Myocyte (in vitro differentiated cells): ENCODE data around the gene LCN15. TPM values are rescaled to one million over a fixed set of nuclear protein-coding genes. Genes with fewer than 3 reads are reported as not detected.
"Not testable (repeated sequence)": the region's sequence is repeated elsewhere in the genome, so short reads cannot be mapped to it uniquely, and the experiment has no call there.

Source experiments
- DNase-seq: peaks from one replicate; pipeline ENCODE4 v3.0.0-alpha.2; 2012; ENCODE audit warnings: low read depth
- total RNA-seq: library from RNA; depleted of rRNA; stranded (reverse); fragments of >200 nt; gene quantifications from 2 replicates; pipeline ENCODE4 v1.2.3, GENCODE V29; 2014

The LCN15 gene
- total RNA-seq, 1 donor from 2014 or later, result not detected

DNA sequence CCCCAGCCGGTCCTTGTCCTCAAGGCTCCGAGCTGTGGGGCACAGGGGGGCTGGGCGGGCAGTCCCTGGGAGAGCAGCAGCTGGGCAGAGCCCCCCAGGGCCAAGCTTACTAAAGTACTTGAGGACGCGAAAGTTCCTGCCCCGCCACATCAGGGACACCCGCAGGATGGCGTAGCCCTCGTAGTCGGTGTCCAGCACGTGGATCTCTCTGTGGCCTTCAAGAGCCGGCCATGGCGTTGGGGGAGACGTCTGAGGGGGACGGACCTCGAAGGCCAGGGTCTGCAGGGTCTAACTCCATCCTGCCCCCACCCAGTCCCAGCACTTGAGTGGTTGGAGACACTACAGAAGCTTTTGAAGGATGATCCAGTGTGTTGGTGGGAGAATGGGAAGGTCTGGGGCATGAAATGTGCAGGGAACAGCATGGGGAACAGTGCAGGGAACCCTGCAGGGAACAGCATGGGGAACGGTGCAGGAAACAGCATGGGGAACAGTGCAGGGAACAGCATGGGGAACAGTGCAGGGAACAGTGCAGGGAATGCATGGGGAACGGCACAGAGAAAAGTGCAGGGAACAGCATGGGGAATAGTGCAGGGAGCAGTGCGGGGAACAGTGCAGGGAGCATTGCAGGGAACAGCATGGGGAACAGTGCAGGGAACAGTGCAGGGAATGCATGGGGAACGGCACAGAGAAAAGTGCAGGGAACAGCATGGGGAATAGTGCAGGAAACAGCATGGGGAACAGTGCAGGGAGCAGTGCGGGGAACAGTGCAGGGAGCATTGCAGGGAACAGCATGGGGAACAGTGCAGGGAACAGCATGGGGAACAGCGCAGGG lies 8.8 kb downstream of the LCN15 start:
- not testable (repeated sequence) for DNase-seq

DNA sequence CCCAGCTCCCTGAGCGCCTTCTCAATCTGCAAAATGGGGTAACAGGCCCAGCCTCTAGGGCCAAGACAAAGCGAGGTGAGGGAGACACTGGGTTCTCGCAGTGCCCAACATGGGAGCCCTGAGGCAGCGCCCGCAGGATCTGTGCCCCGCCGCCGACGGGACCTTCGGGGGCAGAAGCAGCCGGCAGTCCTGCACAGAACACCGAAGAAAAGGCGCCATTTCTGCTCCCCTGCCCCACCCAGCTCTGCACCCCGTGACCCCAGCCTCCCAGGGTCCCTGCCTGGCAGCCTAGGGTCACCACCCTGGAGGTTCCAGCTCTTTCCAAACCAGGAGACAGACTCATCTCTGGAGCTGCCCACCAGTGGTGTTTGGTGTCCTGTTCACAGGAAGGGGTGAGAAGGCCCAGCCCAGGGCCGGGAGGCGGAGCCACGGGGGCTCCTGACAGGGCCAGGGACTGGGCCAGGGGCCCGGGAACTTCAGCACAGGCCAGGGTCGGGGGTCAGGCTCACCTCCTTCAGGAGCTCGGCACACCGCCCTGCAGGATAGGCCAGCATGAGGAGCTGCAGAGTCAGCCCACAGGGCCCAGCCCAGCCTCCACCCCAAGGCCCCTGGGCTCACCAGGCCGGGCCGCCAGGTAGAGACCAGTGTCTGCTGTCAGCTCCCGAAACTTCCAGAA lies 9.6 kb downstream of the LCN15 start:
- no peak for DNase-seq

DNA sequence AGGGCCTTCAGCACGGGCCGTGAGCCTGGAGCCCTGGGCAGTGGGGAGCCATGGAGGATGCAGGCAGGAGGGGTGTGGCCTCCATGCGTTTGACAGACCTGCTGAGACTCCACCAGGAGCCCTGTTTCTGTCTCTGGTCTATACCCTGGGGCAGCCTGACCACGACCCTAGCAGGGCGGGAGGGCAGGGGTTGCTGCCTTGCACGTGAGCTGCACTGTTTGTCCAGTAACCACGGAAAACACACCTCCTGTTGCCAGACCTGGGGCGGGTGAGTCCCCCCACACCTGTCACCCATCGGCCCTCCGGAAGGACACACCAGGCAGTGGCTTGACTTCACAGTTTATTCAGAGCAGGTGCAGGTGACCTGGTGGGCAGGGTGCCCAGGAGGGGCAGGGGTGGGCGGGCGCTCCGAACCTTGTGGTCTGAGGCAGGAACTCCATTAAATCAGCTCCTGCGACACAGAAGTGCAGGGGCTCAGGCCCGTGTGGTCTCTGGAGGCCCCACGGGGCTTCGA lies 10.2 kb downstream of the LCN15 start:
- DNase-seq, result no peak

DNA sequence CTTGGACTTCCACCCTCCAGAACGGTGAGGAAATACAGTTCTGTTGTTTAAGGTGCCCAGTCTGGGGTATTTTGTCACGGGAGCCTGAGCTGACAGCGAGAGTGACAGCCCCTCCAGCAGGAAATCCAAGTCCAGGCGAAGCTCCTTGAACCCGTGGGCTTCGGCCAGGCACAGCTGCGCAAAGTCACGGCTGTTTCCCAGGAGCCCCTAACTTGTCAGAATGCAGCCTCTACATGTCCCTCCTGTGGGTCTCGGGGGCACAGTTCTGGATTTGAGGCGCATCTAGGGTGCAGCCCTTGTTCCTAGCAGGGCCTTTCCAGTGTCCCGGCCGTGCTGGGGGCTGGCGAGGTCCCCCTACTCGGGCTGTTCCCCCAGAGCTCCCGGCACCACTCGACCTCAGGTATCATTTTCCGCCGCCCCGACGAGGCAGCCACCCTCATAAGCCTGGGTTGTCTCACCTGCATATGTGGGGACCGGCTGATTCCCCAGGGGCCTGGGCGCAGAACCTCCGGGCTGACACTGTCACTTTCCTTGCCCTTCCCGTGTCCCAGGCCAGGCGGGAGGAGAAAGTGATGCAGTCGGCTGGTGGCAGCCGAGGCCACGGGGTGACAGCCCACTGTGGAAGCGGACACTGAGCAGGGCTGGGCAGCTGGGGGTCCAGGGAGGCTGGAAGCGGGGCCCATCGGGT lies 10.8 kb downstream of the LCN15 start:
- DNase-seq, result no peak

DNA sequence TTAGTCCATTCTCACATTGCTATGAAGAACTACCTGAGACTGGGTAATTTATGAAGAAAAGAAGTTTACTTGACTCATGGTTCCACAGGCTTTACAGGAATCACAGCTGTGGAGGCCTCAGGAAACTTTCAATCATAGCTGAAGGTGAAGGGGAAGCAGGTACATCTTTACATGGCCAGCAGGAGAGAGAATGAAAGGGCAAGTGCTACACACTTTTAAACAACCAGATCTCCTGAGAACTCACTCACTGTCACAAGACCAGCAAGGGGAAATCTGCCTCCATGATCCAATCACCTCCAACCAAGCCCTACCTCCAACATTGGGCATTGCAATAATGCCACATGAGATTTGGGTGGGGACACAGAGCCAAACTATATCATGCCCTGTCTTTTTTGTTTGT lies 12.5 kb downstream of the LCN15 start:
- DNase-seq, result no peak

DNA sequence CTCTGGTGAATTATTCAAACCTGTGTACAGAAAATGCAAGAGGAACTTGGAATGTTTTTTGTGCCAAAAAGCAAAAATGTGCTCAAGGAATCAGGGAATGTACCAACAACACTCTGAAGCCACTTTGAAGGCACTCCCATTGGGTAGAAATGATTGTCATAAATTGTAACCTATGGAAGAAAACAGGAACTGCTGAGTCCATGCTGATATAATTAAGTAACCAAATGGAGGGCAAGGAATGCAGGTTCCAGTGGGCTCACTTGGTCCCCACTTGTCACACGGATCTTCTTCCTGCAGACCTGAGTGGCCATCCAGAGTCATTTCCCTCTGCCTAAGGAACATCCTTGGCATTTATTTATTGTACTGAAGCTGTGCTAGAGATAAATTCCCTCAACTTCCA lies 13.1 kb downstream of the LCN15 start:
- DNase-seq, result no peak

DNA sequence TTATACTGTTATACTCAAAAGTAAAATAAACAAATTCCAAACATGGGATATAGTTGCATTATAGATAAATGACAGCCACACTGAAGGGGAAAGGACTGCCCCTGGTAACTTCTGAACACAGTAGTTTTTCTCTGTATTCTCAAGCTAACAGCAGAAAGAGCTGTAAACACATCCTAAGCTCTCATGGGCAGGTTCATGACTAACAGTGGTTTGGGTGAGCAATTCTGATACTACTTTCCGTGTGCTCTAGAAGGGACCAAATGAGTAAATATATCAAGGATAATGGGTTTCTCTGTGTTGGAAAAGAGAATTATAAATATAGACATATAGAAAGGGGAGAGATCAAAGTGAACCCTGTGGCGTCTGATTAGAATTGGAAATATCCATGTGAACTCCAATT lies 13.8 kb downstream of the LCN15 start:
- no peak for DNase-seq

DNA sequence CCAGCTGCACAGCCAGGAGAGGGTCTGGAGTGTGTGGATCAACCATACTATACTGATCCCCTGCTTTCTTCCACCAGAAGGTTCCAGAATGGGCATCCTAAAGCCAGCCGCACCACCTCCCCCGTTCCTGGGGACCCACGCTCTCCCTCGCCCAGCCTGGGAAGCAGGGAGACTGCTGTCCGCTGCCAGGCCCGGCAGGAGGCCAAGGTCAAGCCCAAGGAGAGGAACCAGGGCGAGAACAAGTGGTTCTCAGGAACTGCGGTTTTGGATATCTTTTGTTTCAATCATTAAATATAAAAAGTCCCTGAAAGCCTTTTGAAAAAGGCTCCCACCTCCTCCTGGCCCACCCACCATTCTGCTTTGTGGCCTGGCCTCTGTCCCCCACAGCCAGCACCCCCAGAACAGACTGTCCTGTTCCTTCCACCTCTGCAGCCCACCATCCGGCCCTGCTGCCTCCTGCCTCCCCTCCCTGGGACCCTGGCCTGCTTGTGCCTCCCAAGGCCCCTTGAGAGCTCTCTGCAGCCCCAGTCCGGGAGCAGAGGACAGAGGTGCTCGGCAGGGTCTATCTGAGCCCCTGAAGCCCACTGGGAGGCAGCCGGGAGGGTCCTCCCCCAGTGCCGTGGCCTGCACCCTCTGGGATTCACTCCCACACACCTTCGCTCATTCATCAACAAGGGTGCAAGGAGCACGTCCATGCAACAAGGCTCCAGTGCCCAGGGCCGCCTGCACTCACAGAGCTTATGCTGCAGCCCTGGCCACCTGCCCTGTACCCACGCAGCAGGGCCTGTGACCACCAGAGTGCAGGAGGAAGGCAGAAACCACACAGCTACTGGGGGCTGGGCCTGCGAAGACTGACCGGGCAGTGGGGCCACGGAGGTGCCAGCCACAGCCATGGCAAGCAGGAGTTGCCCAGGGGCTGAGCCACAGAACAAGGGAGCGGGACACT lies 15.4 kb downstream of the LCN15 start:
- no peak for DNase-seq

DNA sequence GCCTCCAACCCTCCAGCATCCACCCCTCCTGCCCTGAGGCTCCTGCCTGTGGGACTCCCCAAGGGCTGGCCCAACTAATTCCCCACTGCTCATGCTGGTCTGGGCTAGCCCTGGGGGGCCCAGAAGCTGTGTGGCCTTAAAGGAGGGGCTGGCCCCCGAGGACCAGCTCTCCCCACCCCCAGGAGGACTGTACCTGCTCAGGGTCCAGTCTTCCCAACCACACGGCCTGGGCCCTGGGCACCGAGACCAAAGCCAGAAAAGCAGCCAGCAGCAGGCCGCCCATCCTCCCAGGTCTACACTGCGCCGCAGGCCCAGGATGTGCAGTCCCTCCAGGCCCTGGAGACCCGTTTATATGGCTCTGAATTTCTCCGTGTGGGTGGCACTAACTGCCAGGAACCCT lies 16.1 kb downstream of the LCN15 start, which contains the start of gene LCN6:
Gene LCN6, minus strand, starts transcription at position 325 of the 400 bp plus-strand sequence. Its CDS starts 42 bp downstream, at position 283.
- DNase-seq, result no peak

DNA sequence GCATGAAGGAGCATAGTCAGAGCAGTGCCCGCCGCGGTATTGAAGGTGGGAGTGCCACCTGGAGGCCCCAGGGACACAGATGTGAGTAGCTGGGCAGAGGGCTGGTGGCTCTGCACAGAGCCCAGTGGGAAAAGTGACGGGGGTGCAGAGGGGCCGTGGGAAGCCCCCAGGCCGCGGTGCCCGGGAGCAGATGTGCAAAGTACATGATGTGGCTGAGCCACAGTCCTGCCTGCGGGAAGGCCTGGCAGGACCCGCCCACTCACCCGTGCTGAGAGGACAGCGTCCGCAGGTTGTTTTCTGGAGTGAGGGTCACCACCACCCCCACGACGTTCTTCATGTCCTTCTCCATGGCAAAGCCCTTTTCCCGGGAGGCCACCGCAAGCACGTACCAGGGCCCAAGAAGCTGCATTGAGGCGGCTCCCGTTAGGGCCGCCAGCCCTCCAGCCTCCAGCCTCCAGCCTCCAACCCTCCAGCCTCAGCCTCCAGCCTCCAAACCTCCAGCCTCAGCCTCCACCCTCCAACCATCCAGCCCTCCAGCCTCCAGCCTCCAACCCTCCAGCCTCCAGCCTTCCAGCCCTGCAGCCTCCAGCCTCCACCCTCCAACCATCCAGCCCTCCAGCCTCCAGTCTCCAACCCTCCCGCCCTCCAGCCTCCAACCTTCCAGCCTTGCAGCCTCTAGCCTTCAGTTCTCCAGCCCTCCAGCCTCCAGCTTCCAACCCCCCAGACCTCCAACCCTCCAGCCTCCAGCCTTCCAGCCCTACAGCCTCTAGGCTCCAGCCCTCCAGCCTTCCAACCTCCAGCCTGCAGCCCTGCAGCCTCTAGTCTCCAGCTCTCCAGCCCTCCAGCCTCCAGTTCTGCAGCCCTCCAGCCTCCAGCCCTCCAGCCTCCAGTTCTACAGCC lies 16.9 kb downstream of the LCN15 start:
- no peak for DNase-seq

DNA sequence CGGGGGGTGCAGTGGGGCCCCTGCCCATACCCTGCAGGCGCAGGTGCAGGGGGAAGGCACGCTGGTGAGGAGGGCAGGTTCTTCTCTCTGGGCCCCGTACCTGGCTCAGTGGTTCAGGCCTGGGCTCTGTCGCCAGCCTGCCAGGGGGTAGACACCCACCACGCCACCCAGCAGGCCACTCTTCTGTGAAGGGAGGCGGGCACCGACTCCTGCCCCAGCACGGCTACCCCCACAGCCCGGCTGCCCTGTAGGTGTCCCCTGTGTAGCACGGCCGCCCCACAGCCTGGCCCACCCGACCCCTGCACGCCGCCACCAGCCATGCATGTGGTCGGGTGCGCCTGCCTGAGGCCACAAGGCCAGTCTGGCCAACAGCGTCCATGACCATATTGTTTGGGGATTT lies 17.7 kb downstream of the LCN15 start:
- no peak for DNase-seq

DNA sequence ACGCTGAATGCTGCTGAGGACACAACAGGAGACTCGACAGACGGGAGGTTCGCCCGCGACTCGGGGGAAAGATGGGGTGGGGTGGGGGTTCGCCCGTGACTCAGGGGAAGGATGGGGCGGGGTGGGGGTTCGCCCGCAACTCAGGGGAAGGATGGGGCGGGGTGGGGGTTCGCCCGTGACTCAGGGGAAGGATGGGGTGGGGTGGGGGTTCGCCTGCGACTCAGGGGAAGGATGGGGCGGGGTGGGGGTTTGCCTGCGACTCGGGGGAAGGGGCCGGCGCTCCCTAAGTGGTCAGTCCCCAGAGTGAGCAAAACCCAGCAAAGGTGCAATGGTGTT lies 18.2 kb downstream of the LCN15 start:
- no peak for DNase-seq

DNA sequence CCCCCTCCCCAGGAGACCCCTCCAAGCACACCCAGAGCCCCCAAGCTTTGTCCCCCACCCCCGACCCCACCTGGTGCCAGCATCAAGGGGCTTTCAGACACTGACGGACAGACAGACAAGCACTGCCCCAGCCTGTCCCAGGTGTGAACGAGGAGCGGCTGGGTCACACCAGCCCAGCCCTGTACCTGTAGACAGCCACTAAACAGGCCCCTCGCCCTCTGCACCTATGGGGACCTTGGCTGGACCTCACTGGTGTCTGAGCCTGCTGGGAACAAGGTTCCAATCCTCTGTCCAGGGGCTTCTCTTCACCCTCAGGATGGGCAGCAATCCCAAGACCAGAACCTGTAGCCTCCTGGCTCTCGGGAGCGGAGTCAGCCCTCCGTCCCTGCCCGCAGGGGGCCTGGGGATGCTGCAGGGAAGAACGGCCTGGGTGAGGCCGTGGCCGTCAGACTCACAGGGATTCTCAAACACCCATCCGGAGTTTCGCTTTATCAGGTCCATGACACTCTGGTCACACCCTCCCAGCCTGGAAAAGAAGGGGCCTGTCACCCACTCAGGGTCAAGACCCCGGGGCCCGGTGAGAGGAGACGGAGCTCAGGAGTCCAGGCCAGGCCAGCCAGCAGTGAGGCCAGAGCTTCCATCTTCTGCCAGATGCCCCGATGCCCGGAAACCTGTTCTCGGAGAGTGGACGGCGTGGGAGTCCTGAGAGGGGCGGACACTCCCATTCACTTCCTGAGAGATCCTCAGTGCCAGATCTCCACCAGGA lies 18.7 kb downstream of the LCN15 start:
- no peak for DNase-seq

DNA sequence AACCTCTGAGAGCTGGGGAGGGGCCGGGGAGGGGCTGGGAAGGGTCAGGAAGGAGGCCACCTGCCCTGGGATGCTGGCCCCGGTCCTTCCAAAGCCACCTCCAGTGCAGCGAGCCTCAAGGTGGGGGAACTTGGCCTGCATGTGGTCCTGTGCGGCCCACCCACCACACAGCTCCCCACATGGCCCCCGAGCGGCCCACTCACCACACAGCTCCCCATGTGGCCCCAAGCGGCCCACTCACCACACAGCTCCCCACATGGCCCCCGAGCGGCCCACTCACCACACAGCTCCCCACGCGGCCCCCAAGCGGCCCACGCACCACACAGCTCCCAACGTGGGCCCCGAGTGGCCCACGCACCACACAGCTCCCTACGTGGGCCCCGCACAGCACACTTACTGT lies 19.5 kb downstream of the LCN15 start:
- no peak for DNase-seq

DNA sequence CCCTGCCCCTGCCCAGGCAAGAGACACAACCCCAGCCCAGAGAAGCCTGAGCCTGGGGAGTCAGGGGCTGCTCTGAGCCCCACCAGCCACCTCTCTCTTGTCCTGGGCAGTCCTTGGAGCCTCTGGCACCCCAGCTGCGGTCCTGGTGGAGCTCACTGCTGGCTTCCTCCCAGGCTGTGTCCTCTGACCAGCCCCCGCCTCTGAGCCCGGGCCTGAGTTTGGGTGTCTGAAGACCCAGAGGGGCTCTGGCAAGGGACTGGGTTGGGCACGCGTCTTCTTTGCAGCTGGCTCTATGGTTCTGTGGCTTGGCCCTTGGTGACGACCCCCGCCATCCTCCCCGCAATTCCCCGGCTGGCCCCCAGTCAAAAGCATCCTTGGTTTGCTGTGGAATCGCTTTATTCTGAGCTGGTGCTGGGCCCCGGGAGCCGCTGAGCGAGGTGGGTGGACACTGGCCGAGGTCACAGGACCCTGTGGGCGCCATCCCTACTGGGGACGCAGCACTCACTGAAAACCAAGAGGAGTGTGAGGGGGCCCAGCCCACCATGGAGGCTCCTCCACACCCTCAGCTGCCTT lies 20.6 kb downstream of the LCN15 start:
- DNase-seq, result no peak

DNA sequence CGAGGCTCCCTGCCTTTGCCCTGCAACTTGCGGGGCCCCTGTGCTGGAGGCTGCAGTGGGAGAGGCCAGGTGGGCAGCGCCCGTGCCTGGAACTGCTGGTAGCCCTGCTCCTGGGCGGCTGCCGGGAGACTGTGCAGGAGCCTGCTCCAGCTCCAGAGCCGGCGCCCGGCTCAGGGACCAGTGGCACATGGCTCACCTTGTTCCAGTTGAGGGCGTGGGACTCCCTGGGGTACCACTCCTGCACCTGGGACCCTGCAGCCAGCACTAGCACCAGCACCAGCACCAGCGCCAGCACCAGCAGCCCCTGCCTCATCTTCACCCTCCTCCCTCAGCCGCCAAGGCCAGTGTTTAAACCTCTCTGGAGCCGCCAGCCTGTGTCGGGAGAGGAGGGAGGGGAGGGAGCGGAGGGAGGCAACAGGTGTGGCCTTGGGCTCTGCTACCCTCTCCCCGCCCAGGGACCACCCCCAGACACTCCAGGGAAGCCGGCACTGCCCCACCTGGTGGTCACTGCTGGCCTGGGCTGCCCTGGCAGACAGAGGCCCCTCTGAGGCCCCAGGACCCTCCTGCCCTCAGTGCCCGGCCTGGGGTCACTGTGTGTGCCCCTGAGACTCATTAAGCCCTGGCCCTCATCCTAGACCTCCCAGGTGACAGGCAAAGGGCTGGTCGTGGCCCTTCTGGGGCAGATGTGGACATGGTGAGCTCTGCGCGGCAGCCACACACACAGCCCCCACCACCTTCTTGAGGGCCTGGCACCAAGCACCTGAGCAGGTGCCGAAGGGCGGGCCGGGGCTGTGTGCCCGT lies 21.5 kb downstream of the LCN15 start, which contains the start of gene LCN10:
Gene LCN10, minus strand, starts transcription at position 350 of the 801 bp plus-strand sequence. Its CDS starts 37 bp downstream, at position 313.
- peak; percentile 37 for DNase-seq

DNA sequence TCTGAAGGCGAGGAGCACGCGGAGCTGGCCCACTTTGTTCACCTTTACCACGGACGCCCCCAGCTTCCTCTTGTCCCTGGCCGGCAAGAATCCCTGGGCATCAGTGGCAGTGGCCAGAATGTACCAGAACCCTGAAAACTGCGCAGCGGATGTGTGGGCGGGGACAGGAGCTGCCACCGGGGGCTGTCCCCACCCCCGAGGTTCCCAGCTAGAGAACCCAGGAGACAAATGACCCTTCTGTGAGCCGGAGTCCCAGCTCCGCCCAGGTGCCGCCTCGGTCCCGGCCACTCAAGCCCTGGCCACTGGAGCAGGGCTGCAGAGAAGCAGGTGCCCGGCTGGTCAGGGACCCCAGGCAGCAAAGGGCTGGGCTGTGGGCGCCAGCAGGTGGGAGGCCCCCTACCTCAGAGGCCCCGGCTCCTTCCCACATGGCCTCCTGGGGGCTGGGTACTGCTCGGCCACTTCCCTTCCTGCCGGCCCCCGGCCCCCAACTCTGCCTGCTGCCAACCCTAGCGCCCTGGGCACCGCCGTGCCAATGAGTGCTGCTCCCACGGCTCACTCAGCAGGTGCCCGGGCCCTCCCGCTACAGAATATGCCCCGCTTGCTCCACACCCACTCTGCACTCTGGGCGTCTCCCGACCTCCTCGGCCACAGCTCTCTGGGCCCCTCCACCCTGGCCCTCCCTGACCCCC lies 22.3 kb downstream of the LCN15 start:
- DNase-seq, result no peak
